Fibroblast of the conjunctiva (primary cell): ENCODE results near the gene SCYGR1.
"Not testable (repeated sequence)": the region's sequence is repeated elsewhere in the genome, so short reads cannot be mapped to it uniquely, and the experiment has no call there.

ENCODE experiments used
- DNase-seq: peaks from one replicate; pipeline ENCODE4 v3.0.0-alpha.2; 2010; ENCODE audit warnings: low read depth

Gene SCYGR1

GRCh38 chr2:227370791-227371312 lies 16.9 kb downstream of the SCYGR1 start:
- no peak for DNase-seq

- DNase-seq = no peak
Observed at GRCh38 chr2:227370092-227370491, 17.7 kb downstream of the SCYGR1 start.

GRCh38 chr2:227368574-227368973 lies 19.2 kb downstream of the SCYGR1 start:
- no peak for DNase-seq

GRCh38 chr2:227367427-227367795 lies 20.3 kb downstream of the SCYGR1 start:
- no peak for DNase-seq

- peak; percentile 84 for DNase-seq
Observed at GRCh38 chr2:227366769-227367426, 20.9 kb downstream of the SCYGR1 start.

- no peak for DNase-seq
Observed at GRCh38 chr2:227365833-227366232, 21.9 kb downstream of the SCYGR1 start.

GRCh38 chr2:227364585-227365263 lies 23.0 kb downstream of the SCYGR1 start:
- DNase-seq = not testable (repeated sequence)

GRCh38 chr2:227363756-227364155 lies 24.0 kb downstream of the SCYGR1 start:
- DNase-seq = no peak

- no peak for DNase-seq
Observed at GRCh38 chr2:227360351-227360750, 27.4 kb downstream of the SCYGR1 start.

- no peak for DNase-seq
Observed at GRCh38 chr2:227351639-227352038, 36.1 kb downstream of the SCYGR1 start.

GRCh38 chr2:227349989-227350612 lies 37.6 kb downstream of the SCYGR1 start:
- no peak for DNase-seq

- no peak for DNase-seq
Observed at GRCh38 chr2:227348324-227348723, 39.4 kb downstream of the SCYGR1 start.

- DNase-seq = no peak
Observed at GRCh38 chr2:227347117-227347516, 40.6 kb downstream of the SCYGR1 start.

GRCh38 chr2:227344231-227344630 lies 43.5 kb downstream of the SCYGR1 start:
- DNase-seq = no peak

GRCh38 chr2:227341553-227341952 lies 46.2 kb downstream of the SCYGR1 start:
- DNase-seq = no peak

- DNase-seq = no peak
Observed at GRCh38 chr2:227340106-227340505, 47.6 kb downstream of the SCYGR1 start.

- DNase-seq = no peak
Observed at GRCh38 chr2:227339098-227339599, 48.6 kb downstream of the SCYGR1 start.
